Measurements from ENCODE around the gene NR6A1. TPM values are rescaled to one million over a fixed set of nuclear protein-coding genes. Genes with fewer than 3 reads are reported as not detected.

NR6A1 gene
- total RNA-seq, 1 donor = 1.2 TPM

DNA sequence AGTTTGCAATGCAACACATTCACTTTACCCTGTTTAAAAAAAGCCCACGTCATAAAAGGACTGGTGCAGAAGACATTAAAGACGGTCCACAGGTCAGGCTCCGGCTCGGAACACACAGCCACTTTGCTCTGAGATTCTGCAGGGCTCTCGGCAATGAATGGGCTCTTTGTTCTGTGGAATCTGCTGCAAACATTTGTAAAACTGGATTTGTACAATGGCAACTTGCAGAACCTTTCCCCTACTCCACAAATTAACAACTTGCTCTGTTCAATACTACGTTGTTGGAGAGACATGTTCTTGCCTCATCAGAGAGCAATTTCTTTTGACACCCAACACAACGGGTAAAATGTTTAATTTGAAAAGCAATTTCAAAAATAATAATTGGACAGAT lies 250.9 kb downstream of the NR6A1 start:
- no peak overlapping the region for H3K4me3 ChIP-seq (ENCODE audit: low read depth, low read length)
- DNase-seq (ENCODE audit: low read depth) = no peak
- TF ChIP-seq, protein P1, sequence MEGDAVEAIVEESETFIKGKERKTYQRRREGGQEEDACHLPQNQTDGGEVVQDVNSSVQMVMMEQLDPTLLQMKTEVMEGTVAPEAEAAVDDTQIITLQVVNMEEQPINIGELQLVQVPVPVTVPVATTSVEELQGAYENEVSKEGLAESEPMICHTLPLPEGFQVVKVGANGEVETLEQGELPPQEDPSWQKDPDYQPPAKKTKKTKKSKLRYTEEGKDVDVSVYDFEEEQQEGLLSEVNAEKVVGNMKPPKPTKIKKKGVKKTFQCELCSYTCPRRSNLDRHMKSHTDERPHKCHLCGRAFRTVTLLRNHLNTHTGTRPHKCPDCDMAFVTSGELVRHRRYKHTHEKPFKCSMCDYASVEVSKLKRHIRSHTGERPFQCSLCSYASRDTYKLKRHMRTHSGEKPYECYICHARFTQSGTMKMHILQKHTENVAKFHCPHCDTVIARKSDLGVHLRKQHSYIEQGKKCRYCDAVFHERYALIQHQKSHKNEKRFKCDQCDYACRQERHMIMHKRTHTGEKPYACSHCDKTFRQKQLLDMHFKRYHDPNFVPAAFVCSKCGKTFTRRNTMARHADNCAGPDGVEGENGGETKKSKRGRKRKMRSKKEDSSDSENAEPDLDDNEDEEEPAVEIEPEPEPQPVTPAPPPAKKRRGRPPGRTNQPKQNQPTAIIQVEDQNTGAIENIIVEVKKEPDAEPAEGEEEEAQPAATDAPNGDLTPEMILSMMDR (IDR thresholded peaks at IDR 0.05; ENCODE audit: insufficient read depth, low read length) = no peak

DNA sequence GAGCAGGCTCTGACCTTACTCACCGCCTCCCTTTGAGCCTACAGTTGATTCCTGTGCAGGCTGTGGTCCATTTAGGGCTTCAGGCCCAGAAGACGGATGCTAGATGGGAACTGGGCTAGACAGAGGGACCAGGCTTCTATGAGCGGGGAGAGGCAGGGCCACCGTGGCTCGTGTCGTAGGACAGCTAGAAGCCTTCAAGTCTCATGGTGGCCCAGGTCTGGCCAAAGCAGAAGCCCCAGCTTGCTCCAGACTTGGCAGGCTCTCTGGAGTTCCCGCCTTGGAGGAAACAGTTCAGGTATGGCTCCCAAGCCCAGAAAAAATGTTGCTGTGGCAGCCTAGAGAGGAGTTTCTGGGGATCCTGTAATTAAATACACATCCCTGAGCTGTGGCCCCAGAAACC lies 253.0 kb downstream of the NR6A1 start:
- TF ChIP-seq, protein P1 (IDR thresholded peaks at IDR 0.05; ENCODE audit: insufficient read depth, low read length) = no peak
- no peak overlapping the region for H3K4me3 ChIP-seq (ENCODE audit: low read depth, low read length)
- DNase-seq (ENCODE audit: low read depth) = no peak

DNA sequence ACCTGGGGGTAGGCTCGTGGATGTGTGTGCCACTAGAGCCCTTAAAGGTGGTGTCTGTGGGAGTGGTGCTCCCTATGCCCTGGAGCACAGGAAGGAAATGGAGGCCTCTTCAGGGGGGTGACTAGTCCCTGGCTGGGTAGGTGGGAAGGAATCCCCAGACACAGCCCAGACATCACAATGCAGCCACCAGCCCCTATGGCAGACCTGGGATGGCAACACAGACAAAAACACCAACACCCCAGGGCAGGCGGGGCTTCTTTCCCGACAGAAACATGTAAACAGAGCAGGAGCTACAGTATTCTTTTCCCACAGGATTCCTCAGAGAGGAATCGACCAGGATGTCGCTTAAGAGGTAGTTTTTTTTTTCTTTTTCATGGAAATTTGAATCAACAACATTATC lies 253.5 kb downstream of the NR6A1 start:
- TF ChIP-seq, protein P1 (IDR thresholded peaks at IDR 0.05; ENCODE audit: insufficient read depth, low read length) = no peak
- DNase-seq (ENCODE audit: low read depth) = no peak
- H3K4me3 ChIP-seq (ENCODE audit: low read depth, low read length) = no peak overlapping the region

DNA sequence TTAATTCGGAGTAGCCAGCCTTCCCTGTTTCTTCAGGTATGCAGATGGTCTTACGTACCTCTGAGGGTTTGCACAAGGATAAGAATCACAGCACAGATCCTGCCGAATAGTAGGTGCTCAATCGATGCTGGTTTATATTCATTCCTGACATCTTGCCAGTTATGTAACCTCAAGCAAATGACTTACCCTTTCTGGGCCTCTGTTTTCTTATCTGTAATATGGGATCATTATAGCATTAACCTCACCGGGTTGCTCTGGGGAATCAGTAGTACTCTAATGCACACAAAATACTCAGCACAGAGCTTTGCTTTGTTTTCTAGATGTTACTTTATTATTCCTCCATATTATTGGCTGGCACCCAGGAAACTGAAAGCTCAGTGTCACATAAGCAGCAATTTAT lies 256.2 kb downstream of the NR6A1 start:
- TF ChIP-seq, protein P1 (IDR thresholded peaks at IDR 0.05; ENCODE audit: insufficient read depth, low read length) = no peak
- no peak for DNase-seq (ENCODE audit: low read depth)
- H3K4me3 ChIP-seq (ENCODE audit: low read depth, low read length) = no peak overlapping the region

DNA sequence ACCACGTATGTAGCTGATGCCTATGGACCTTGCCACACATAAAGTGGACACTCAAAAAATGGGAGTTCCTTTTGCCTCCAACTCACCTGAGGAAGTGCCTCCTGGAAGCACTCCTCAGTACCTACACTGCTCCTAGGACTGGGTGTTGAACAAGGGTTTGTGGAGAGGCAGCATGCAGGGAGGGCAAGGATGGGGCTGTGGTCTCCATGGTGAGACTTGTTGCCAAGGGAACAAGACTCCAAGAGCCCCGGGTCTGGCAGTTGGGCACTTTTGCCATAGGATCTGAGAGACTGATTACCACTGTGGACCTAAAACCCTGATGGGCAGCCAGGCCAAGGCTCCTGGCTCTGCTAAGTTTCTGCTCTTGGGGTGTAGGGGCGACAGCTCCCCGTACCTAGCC lies 257.0 kb downstream of the NR6A1 start:
- DNase-seq (ENCODE audit: low read depth) = no peak
- TF ChIP-seq, protein P1 (IDR thresholded peaks at IDR 0.05; ENCODE audit: insufficient read depth, low read length) = no peak
- no peak overlapping the region for H3K4me3 ChIP-seq (ENCODE audit: low read depth, low read length)

DNA sequence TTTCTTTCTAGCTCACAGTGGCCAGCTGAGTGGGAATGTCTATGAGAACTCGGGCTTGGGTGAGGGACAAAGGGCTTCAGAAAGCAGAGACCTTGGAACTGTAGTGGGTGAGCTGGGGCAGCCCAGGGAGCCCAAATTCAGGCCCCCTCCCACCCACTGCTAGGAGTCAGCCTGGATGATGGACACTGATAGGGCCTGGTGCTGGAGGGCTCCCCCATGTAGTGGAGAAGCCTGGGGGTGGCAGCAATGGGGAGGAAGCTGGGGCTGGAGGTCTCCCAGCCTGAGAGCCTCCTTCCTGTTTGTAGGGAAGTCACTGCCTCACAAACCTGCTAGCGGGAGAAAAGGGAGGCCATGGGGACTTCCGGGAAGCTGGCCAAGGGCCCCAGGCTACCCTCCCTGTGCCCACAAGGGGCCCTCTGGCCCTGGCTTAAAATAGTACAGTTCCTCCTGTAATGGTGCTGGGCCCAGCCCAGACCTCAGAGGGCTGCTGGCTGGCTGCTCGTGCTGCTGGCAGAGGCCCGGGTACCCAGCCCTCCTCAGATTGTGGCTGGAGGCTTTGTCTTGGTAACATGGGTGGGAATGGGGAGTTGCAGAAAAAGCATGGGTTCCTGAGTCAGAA lies 257.6 kb downstream of the NR6A1 start:
- H3K4me3 ChIP-seq (ENCODE audit: low read depth, low read length) = no peak overlapping the region
- TF ChIP-seq, protein P1 (IDR thresholded peaks at IDR 0.05; ENCODE audit: insufficient read depth, low read length) = no peak
- DNase-seq (ENCODE audit: low read depth) = no peak

DNA sequence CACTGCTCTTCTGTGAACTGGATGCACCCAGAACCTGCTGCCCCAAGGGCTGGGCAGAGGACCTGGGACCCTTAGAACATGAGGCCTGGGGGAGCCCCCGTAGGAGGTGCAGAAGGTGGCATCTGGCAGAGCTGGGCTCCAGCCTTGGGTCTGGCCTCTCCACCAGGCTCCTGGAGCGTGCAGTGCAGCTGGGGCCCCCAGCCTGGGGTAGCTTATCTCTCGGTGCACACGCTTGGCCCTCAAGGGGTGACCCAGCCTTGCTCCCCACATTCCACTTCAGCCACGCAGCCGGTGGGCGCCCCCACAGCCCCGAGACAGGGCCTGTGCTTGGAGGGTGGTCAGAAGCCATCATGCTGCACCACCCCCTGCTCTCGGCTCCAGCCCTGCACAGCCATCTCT lies 258.3 kb downstream of the NR6A1 start:
- no peak for DNase-seq (ENCODE audit: low read depth)
- TF ChIP-seq, protein P1 (IDR thresholded peaks at IDR 0.05; ENCODE audit: insufficient read depth, low read length) = no peak
- H3K4me3 ChIP-seq (ENCODE audit: low read depth, low read length) = no peak overlapping the region

Measured in fibroblast of the aortic adventitia (primary cell).